Measurements from ENCODE around the gene WDTC1.

DNA sequence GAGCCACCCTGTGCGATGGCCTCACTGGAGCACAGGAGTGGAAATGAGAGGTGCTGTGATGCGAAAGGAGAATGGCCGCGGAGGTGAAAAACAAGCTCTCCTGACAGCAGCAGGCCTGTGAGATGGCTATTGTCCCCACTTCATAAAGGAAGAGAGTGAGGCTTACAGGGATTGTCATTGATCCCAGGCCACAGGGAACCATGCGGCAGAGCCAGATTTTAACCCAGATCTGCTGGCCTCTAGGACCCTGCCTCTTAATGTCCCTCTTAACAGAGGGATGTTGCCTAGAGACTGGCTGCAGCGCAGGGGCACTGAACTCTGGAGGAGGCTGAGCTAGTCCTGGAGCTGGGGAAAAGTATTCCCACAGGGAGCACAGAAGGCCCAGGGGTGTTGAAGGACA, 104.3 kb downstream of the WDTC1 start:
- TF ChIP-seq EZH2 (IDR thresholded peaks at IDR 0.05; ENCODE audit: borderline replicate concordance, low read length) (no peak), CTCF (IDR thresholded peaks at IDR 0.05; ENCODE audit: low read length) (no peak)
